AG08396 (cell line): ENCODE data around the gene RABL2A.
A peak's percentile ranks its signal among the peaks of the same experiment; 100 is the strongest.
"Not testable (repeated sequence)": the region's sequence is repeated elsewhere in the genome, so short reads cannot be mapped to it uniquely, and the experiment has no call there.

Source experiments
- DNase-seq: peaks from one replicate; pipeline ENCODE4 v3.0.0; 2012; ENCODE audit warnings: low spot score, mixed read lengths

RABL2A gene

DNA sequence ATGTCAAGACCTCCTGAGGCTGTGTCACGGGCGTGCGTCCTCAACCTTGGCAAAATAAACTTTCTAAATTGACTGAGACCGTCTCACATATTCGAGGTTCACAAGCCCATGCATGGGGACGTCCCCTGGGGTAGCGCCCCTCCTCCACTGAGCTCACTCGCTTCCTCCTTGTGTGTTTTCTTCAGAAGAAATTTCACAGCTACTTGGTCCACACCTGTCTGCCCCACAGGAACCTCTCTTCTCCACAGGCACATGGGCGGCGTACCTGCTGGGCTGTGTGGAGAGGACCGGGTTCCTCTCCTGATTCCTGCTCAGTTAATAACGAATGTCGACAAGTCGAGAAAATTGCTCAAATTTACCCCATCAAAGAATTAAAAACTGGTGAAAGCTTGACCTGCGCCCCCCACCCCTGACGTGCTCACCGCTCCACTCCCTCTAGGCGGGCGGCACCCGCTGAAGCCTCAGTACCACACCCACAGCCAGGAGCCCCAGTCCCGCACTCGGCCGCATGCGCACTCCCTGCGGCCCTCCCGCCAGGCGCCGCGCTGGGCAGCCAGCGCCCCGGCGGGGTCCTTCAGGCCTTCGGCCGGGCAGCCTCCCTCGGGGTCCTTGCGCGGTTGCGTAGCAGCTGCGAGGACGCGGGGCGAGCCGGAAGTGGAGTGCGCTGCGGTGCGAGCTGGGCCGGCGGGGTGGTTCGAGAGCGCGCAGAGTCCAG, at the start of gene RABL2A:
TSS of gene RABL2A (plus strand) at position 651 of the 715 bp plus-strand sequence. CDS start 1,341 bp downstream, outside the sequence.
- peak; percentile 83 for DNase-seq

DNA sequence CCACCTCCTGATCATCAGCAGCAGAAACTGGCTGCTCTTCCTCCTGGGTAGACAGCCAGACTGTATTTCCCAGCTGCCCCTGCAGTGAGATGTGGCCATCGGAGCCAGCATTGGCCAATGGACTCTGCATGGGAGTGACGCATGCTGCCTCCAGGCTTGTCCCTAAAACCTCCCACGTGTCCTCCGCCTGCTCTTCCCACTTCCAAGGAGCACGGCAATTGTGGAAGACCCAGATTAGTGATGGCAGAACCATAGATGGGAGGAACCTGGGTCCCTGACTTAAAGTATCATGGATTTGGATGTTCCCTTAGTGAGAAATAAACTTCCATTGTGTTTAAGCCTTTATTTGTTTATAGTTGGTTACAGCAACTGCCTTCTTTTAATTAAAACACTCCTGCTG, 48.6 kb upstream of the RABL2A start:
- DNase-seq, result not testable (repeated sequence)

- DNase-seq, result not testable (repeated sequence)
Measured at GRCh38 chr2:113582473-113582872, 44.6 kb upstream of the RABL2A start.

- DNase-seq, result peak; percentile 64
Measured at GRCh38 chr2:113583521-113584225, 43.4 kb upstream of the RABL2A start.

DNA sequence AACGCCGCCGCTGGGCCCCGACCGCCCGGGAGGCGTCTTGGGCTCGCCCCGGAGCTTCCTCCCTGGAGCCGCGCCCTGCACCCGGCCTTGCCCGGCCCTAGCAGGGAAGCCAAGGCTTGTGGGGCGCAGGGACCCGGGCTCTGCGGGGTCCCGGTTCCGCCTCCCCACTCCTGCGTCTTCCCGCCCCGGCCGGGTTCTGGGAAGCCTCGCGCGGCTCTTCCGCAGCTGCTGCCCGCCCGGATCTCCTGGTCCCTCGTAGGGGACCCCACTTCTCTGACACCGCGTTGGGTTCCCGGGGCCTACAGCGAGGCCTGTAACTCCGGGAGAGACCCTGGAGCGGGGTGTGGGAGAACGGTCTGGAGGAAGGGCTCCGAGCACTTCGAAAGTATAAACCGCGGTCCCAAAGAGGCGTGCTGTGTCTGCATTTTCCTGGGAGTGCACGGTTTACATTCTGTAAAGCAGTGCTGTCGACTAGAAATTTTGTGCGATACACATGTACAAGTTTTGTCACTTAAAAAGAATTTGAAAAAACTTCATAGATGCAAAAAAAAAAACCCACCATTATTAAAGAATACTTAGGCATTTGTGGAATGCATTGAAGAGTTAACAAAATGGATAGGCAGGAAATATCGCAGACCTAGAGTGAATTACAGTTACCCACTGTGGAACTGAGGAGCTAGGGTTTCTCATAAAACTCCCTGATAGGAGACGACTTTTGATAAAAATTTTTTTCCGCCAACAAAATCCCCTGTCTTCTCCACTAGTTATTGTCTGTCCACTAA, 42.6 kb upstream of the RABL2A start:
- DNase-seq, result not testable (repeated sequence)

DNA sequence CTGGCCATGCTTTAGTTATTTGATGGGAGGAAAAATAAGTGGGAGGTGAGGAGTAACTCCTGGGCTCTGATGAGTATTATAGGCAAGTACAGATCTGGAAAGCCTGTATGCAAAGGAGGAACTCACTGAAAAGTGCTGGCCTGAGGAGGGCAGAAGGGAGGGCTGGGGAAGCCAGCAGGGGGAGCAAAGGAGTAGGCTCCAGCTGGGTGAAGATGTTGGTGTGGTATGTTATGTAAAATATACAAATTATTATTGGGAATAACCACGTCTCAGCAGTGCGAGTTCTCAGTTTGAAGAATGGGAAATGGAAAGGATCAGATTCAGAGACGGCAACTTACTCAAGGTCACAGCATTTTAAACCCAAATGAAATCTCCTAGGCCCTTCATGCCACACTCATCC, 39.9 kb upstream of the RABL2A start:
- peak; percentile 27 for DNase-seq

GRCh38 chr2:113589591-113589990, 37.5 kb upstream of the RABL2A start:
- not testable (repeated sequence) for DNase-seq

- DNase-seq, result not testable (repeated sequence)
Measured at GRCh38 chr2:113591926-113592325, 35.1 kb upstream of the RABL2A start.

- not testable (repeated sequence) for DNase-seq
Measured at GRCh38 chr2:113593280-113593679, 33.8 kb upstream of the RABL2A start.

DNA sequence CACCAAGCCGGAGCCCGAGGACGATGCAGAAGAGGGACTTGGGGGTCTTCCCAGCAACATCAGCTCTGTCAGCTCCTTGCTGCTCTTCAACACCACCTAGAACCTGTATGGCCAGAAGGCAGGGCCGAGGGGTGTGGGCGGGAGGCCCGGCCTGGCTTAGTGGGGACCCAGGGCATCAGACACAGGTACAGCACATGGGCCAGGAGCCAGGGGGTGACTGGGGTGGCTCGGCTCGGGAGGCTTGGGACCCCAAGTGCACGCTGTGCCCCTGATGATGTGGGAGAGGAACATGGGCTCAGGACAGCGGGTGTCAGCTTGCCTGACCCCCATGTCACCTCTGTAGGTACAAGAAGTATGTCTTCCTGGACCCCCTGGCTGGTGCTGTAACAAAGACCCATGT, 31.3 kb upstream of the RABL2A start:
- DNase-seq, result not testable (repeated sequence)

- DNase-seq, result not testable (repeated sequence)
Measured at GRCh38 chr2:113597164-113597563, 29.9 kb upstream of the RABL2A start.

- not testable (repeated sequence) for DNase-seq
Measured at GRCh38 chr2:113597572-113597971, 29.5 kb upstream of the RABL2A start.

GRCh38 chr2:113598180-113598579, 28.9 kb upstream of the RABL2A start:
- not testable (repeated sequence) for DNase-seq

GRCh38 chr2:113598738-113599137, 28.3 kb upstream of the RABL2A start:
- not testable (repeated sequence) for DNase-seq

- not testable (repeated sequence) for DNase-seq
Measured at GRCh38 chr2:113599208-113599607, 27.9 kb upstream of the RABL2A start.

DNA sequence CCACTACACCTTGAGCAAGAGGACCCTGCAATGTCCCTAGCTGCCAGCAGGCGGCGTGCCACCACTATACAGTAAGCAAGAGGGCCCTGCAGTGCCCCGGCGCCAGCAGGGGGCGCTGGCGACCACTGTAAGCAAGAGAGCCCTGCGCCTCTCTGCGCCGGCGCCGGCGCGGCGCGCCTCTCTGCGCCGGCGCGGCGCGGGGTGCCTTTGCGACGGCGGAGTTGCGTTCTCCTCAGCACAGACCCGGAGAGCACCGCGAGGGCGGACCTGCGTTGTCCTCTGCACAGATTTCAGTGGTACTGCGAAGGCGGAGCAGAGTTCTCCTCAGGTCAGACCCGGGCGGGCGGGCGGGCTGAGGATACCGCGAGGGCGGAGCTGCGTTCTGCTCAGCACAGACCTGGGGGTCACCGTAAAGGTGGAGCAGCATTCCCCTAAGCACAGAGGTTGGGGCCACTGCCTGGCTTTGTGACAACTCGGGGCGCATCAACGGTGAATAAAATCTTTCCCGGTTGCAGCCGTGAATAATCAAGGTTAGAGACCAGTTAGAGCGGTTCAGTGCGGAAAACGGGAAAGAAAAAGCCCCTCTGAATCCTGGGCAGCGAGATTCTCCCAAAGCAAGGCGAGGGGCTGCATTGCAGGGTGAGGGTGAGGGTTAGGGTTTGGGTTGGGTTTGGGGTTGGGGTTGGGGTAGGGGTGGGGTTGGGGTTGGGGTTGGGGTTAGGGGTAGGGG, 24.9 kb upstream of the RABL2A start:
- DNase-seq, result not testable (repeated sequence)

DNA sequence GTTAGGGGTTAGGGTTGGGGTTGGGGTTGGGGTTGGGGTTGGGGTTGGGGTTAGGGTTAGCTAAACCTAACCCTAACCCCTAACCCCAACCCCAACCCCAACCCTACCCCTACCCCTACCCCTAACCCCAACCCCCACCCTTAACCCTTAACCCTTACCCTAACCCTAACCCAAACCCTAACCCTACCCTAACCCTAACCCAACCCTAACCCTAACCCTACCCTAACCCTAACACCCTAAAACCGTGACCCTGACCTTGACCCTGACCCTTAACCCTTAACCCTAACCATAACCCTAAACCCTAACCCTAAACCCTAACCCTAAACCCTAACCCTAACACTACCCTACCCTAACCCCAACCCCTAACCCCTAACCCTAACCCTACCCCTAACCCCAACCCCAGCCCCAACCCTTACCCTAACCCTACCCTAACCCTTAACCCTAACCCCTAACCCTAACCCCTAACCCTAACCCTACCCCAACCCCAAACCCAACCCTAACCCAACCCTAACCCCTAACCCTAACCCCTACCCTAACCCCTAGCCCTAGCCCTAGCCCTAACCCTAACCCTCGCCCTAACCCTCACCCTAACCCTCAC, 24.1 kb upstream of the RABL2A start:
- DNase-seq, result no peak

DNA sequence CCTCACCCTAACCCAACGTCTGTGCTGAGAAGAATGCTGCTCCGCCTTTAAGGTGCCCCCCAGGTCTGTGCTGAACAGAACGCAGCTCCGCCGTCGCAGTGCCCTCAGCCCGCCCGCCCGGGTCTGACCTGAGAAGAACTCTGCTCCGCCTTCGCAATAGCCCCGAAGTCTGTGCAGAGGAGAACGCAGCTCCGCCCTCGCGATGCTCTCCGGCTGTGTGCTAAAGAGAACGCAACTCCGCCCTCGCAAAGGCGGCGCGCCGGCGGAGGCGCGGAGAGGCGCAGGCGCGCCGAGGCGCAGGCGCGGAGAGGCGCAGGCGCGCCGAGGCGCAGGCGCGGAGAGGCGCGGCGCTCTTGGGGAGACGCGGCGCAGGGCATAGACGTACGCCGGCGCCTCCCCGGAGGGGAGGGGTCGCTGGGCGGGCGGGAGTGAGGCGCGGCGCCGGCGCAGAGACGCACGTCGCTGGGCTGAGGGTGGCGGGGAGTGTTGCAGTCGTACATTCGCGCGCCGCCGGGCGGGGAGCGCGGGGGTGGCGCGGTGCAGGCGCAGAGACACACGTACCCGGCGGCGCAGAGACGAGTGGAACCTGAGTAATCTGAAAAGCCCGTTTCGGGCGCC, 23.5 kb upstream of the RABL2A start:
- DNase-seq, result peak; percentile 86

DNA sequence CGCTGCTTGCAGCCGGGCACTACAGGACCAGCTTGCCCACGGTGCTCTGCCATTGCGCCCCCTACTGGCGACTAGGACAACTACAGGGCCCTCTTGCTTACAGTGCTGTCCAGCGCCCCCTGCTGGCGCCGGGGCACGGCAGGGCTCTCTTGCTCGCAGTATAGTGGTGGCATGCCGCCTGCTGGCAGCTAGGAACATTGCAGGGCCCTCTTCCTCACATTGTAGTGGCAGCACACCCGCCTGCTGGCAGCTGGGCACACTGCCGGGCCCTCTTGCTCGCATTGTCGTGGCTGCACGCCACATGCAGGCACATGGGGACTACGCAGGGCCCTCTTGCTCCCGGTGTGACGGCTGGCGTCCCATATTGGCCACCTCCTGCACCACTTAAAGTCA, 23.0 kb upstream of the RABL2A start:
- DNase-seq, result peak; percentile 36

- DNase-seq, result not testable (repeated sequence)
Measured at GRCh38 chr2:113604661-113605060, 22.4 kb upstream of the RABL2A start.

GRCh38 chr2:113606036-113606435, 21.0 kb upstream of the RABL2A start:
- DNase-seq, result not testable (repeated sequence)
